ENCODE measurements around the gene PARD3B. TPM values are rescaled to one million over a fixed set of nuclear protein-coding genes. Genes with fewer than 3 reads are reported as not detected.

Gene PARD3B
- total and polyA plus RNA-seq, 2 of the 13 experiments (the other 11 are each of a cell fraction or from before 2014, with no cell fraction given): 0.71 to 2.3 TPM

- TF ChIP-seq LCORL (IDR thresholded peaks at IDR 0.05) (no peak), LCORL (CRISPR knock-in tag; IDR thresholded peaks at IDR 0.05) (peak; percentile 54; the same call in 1 of the 2 replicates), TEAD3 (CRISPR knock-in tag; optimal IDR thresholded peaks at IDR 0.05; ENCODE audit: borderline replicate concordance) (peak; percentile 62), PHF21A (CRISPR knock-in tag; IDR thresholded peaks at IDR 0.05) (0 out of 2 replicates have a peak, but pooled peaks have one; percentile 31), RBFOX2 (IDR thresholded peaks at IDR 0.05; ENCODE audit: low read depth, low read length) (no peak), ATF2 (CRISPR knock-in tag; IDR thresholded peaks at IDR 0.05) (0 out of 2 replicates have a peak, but pooled peaks have one; percentile 16), TCF7 (IDR thresholded peaks at IDR 0.05; ENCODE audit: low read depth) (peak; percentile 36; the same call in 1 of the 2 replicates), HMG20A (CRISPR knock-in tag; IDR thresholded peaks at IDR 0.05; ENCODE audit: borderline replicate concordance) (peak; percentile 68; the same call in 1 of the 2 replicates), ZNF205 (CRISPR knock-in tag; IDR thresholded peaks at IDR 0.05) (0 out of 2 replicates have a peak, but pooled peaks have one; percentile 70), GPN1 (CRISPR knock-in tag; IDR thresholded peaks at IDR 0.05; ENCODE audit: borderline replicate concordance) (no peak), SOX6 (IDR thresholded peaks at IDR 0.05) (no peak), SOX6 (CRISPR knock-in tag; IDR thresholded peaks at IDR 0.05) (peak; percentile 52; the same call in 1 of the 2 replicates), HOMEZ (CRISPR knock-in tag; IDR thresholded peaks at IDR 0.05; ENCODE audit: low read depth) (peak; percentile 96; the same call in 1 of the 2 replicates), SALL1 (CRISPR knock-in tag; IDR thresholded peaks at IDR 0.05) (peak; percentile 43; the same call in 1 of the 2 replicates), GFI1 (CRISPR knock-in tag; IDR thresholded peaks at IDR 0.05; ENCODE audit: borderline replicate concordance) (peak; percentile 96), ONECUT2 (CRISPR knock-in tag; IDR thresholded peaks at IDR 0.05) (peak; percentile 77), HNF1A (IDR thresholded peaks at IDR 0.05; ENCODE audit: low read depth) (peak; percentile 59; the same call in 1 of the 2 replicates), HNF1A (CRISPR knock-in tag; IDR thresholded peaks at IDR 0.05; ENCODE audit: borderline replicate concordance) (peak; percentile 86), ZNF850 (CRISPR knock-in tag; conservative IDR thresholded peaks at IDR 0.05) (no peak), ISL2 (CRISPR knock-in tag; IDR thresholded peaks at IDR 0.05) (peak; percentile 49; the same call in 1 of the 2 replicates)
- TF ChIP-seq, protein P1, sequence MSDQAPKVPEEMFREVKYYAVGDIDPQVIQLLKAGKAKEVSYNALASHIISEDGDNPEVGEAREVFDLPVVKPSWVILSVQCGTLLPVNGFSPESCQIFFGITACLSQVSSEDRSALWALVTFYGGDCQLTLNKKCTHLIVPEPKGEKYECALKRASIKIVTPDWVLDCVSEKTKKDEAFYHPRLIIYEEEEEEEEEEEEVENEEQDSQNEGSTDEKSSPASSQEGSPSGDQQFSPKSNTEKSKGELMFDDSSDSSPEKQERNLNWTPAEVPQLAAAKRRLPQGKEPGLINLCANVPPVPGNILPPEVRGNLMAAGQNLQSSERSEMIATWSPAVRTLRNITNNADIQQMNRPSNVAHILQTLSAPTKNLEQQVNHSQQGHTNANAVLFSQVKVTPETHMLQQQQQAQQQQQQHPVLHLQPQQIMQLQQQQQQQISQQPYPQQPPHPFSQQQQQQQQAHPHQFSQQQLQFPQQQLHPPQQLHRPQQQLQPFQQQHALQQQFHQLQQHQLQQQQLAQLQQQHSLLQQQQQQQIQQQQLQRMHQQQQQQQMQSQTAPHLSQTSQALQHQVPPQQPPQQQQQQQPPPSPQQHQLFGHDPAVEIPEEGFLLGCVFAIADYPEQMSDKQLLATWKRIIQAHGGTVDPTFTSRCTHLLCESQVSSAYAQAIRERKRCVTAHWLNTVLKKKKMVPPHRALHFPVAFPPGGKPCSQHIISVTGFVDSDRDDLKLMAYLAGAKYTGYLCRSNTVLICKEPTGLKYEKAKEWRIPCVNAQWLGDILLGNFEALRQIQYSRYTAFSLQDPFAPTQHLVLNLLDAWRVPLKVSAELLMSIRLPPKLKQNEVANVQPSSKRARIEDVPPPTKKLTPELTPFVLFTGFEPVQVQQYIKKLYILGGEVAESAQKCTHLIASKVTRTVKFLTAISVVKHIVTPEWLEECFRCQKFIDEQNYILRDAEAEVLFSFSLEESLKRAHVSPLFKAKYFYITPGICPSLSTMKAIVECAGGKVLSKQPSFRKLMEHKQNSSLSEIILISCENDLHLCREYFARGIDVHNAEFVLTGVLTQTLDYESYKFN (CRISPR knock-in tag; conservative IDR thresholded peaks at IDR 0.05): peak; percentile 82
Observed at GRCh38 chr2:204683384-204683783, 138.1 kb downstream of the PARD3B start (continued).

Data from HepG2 (cell line).